SK-N-SH (cell line): ENCODE results near the gene CAMK2D. TPM values are rescaled to one million over a fixed set of nuclear protein-coding genes. Genes with fewer than 3 reads are reported as not detected.

Source experiments
- CTCF ChIA-PET: fragments of 300-600, 350-600 bp; formaldehyde crosslinking; extraction: SDS; loops from one replicate; lab custom pipeline; 2021; lab: Yijun Ruan, JAX
- POLR2A ChIA-PET: fragments of 350-600 bp; sonication (Branson Sonifier 250); formaldehyde crosslinking; extraction: SDS; loops from one replicate; lab custom pipeline; 2020; ENCODE audit warnings: antibody characterized with exemption, inconsistent platforms; lab: Yijun Ruan, JAX
- DNase-seq: peaks from one replicate; pipeline ENCODE4 v3.0.0; 2012
- H2AFZ ChIP-seq: fragments of 200-600 bp; sonication (generic); 2 replicates; pipeline ENCODE4 v1.8.1; 2016; ENCODE audit warnings: antibody characterized with exemption, mild to moderate bottlenecking, low read depth
- H3F3A ChIP-seq: fragments of 200-600 bp; sonication (generic); replicated peaks from 2 replicates; pipeline ENCODE3; 2016; ENCODE audit warnings: antibody characterized with exemption, mild to moderate bottlenecking; ENCODE audit not compliant: insufficient read depth
- H3K27ac ChIP-seq, 2 experiments: fragments of 200-500 bp in 1 of 2; fragments of 200-600 bp in 1 of 2; sonication (Bioruptor generic) in 1 of 2; sonication (generic), shearing (Covaris generic) in 1 of 2; 2 replicates each; pipeline versions ENCODE4 v1.5.1 to v1.6.1; 2014 to 2016; ENCODE audit warnings: low read depth in 2 of 2, inconsistent platforms in 1 of 2, low read length in 1 of 2, mild to moderate bottlenecking in 1 of 2, mixed read lengths in 1 of 2
- H3K27me3 ChIP-seq: fragments of 200-600 bp; sonication (generic), shearing (Covaris generic); 2 replicates; pipeline ENCODE4 v1.6.1; 2016; ENCODE audit warnings: mixed run types; ENCODE audit not compliant: insufficient read depth
- H3K36me3 ChIP-seq, 2 experiments: fragments of 200-500 bp in 1 of 2; fragments of 200-600 bp in 1 of 2; sonication (Bioruptor generic) in 1 of 2; sonication (generic) in 1 of 2; replicated peaks in 1 of 2; 2 replicates each; pipeline versions ENCODE3 to v1.5.1; 2014 to 2016; ENCODE audit warnings: low read length in 1 of 2, mild to moderate bottlenecking in 1 of 2; ENCODE audit not compliant: insufficient read depth in 2 of 2, control insufficient read depth in 1 of 2
- H3K4me1 ChIP-seq, 2 experiments: fragments of 200-500 bp in 1 of 2; fragments of 200-600 bp in 1 of 2; sonication (Bioruptor generic) in 1 of 2; sonication (generic), shearing (Covaris generic) in 1 of 2; 2 replicates each; pipeline versions ENCODE4 v1.5.1 to v1.6.1; 2014 to 2016; ENCODE audit warnings: low read depth in 1 of 2, low read length in 1 of 2, mixed run types in 1 of 2; ENCODE audit not compliant: insufficient read depth in 2 of 2, control insufficient read depth in 1 of 2
- H3K4me2 ChIP-seq: fragments of 200-600 bp; sonication (generic), shearing (Covaris generic); 2 replicates; pipeline ENCODE4 v1.6.1; 2017; ENCODE audit warnings: mixed run types
- H3K4me3 ChIP-seq, 2 experiments: fragments of 200-500 bp in 1 of 2; fragments of 200-600 bp in 1 of 2; sonication (Bioruptor generic) in 1 of 2; sonication (generic), shearing (Covaris generic) in 1 of 2; 2 replicates each; pipeline versions ENCODE4 v1.5.1 to v1.8.1; 2014 to 2016; ENCODE audit warnings: low read depth in 2 of 2, inconsistent platforms in 1 of 2, low read length in 1 of 2, mild to moderate bottlenecking in 1 of 2, mixed read lengths in 1 of 2, moderate library complexity in 1 of 2
- H3K79me2 ChIP-seq: fragments of 200-600 bp; sonication (generic); 2 replicates; pipeline ENCODE4 v1.8.1; 2017; ENCODE audit warnings: mild to moderate bottlenecking; ENCODE audit not compliant: insufficient read depth
- H3K9ac ChIP-seq: fragments of 200-600 bp; sonication (generic); 2 replicates; pipeline ENCODE4 v1.6.1; 2017; ENCODE audit warnings: mixed run types
- H3K9me2 ChIP-seq: fragments of 200-600 bp; sonication (generic); 2 replicates; pipeline ENCODE4 v1.6.1; 2017; ENCODE audit warnings: mixed run types
- H3K9me3 ChIP-seq: fragments of 200-600 bp; sonication (generic); 2 replicates; pipeline ENCODE4 v1.6.1; 2017; ENCODE audit warnings: mixed run types, mild to moderate bottlenecking, moderate library complexity
- H4K20me1 ChIP-seq: fragments of 200-600 bp; sonication (generic); 2 replicates; pipeline ENCODE4 v1.6.1; 2017; ENCODE audit warnings: mild to moderate bottlenecking, mixed run types; ENCODE audit not compliant: insufficient read depth
- GABPA ChIP-seq: IDR thresholded peaks from 2 replicates; pipeline ENCODE4 v1.4.0; 2012; ENCODE audit warnings: low read depth, mild to moderate bottlenecking
- GATA2 ChIP-seq: sonication (generic); formaldehyde crosslinking; IDR thresholded peaks from 2 replicates; pipeline ENCODE4 v1.5.0; 2020; ENCODE audit warnings: mild to moderate bottlenecking, missing genetic modification reagents
- JUND ChIP-seq: IDR thresholded peaks from 2 replicates; pipeline ENCODE4 v1.4.0; 2012
- NRF1 ChIP-seq: IDR thresholded peaks from 2 replicates; pipeline ENCODE4 v1.6.1; 2012; ENCODE audit warnings: low read depth, mild to moderate bottlenecking, low read length
- RCOR1 ChIP-seq: fragments of 150-350 bp; IDR thresholded peaks from 2 replicates; pipeline ENCODE4 v1.6.1; 2017; ENCODE audit warnings: antibody characterized with exemption, low read length
- SIN3A ChIP-seq: IDR thresholded peaks from 2 replicates; pipeline ENCODE4 v1.6.1; 2012; ENCODE audit warnings: low read depth, mild to moderate bottlenecking, low read length, moderate library complexity, borderline replicate concordance
- TAF1 ChIP-seq: IDR thresholded peaks from 2 replicates; pipeline ENCODE4 v1.6.1; 2012; ENCODE audit warnings: low read depth, mild to moderate bottlenecking, low read length, moderate library complexity, borderline replicate concordance
- WGBS: methylation state at CpG from one replicate; pipeline ENCODE4 v1.1.6; 2017; ENCODE audit warnings: low lambda C conversion rate; 5-methylcytosine and 5-hydroxymethylcytosine counted together
- polyA plus RNA-seq, 3 experiments: library from polyadenylated mRNA; depleted of rRNA; stranded (reverse); fragments of >200 nt; gene quantifications; 2 replicates each; pipeline ENCODE4 v1.2.3, GENCODE V29; 2012
- TF ChIP-seq, protein P1 (sequence below): IDR thresholded peaks from 2 replicates; pipeline ENCODE4 v1.6.1; 2012; ENCODE audit warnings: mild to moderate bottlenecking, low read depth, low read length, moderate library complexity
- TF ChIP-seq, protein P2 (sequence below): IDR thresholded peaks from 2 replicates; pipeline ENCODE4 v1.4.0; 2012; ENCODE audit warnings: low read depth, borderline replicate concordance
- TF ChIP-seq, protein P3 (sequence below): fragments of 200-600 bp; sonication (generic); IDR thresholded peaks from 2 replicates; pipeline ENCODE4 v1.6.1; 2017; ENCODE audit warnings: antibody characterized with exemption, mild to moderate bottlenecking, moderate library complexity

The CAMK2D gene
- polyA plus RNA-seq, 1 of the 3 experiments (the other 2 are of a cell fraction): 17.0 TPM

DNA sequence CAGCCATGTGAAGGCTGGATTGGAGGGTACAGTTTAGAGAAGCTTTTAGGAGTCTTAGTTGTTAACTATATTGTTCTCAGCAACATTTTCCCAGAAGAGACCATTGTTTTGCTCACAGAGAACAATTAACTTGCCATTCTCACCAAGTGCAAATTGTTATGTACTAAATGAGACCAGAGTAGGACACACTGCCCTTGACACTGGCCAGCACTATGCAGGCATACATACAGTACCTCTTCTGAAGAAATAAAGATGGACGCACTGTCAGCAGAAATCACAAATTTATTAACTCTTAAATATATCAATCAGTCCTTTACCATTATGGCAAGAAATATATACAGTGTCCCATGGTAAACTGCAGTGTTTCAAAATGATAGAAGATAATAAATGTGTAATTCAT, 309.4 kb downstream of the CAMK2D start:
- Histone ChIP-seq H3K9me3 (no peaks in the 10 kb centered on the region), H3K79me2 (no peaks in the 10 kb centered on the region), H3K4me2 (no peak overlapping the region), H3F3A (peaks cover 9% of the 10 kb centered on the region), H3K4me3 (no peak overlapping the region), H2AFZ (no peak overlapping the region), H3K9ac (no peak overlapping the region), H4K20me1 (no peaks in the 10 kb centered on the region), H3K27me3 (no peaks in the 10 kb centered on the region), H3K9me2 (no peaks in the 10 kb centered on the region), H3K27ac (no peak overlapping the region), H3K36me3 (peaks cover 31 to 46% of the 10 kb centered on the region in 2 experiments), H3K4me1 (peaks cover 0 to 15% of the 10 kb centered on the region in 2 experiments; a peak in 1 of 4 replicates)
- no peak for TF ChIP-seq RCOR1
- no peak for TF ChIP-seq GATA2 (CRISPR knock-in tag)
- TF ChIP-seq, protein P1, sequence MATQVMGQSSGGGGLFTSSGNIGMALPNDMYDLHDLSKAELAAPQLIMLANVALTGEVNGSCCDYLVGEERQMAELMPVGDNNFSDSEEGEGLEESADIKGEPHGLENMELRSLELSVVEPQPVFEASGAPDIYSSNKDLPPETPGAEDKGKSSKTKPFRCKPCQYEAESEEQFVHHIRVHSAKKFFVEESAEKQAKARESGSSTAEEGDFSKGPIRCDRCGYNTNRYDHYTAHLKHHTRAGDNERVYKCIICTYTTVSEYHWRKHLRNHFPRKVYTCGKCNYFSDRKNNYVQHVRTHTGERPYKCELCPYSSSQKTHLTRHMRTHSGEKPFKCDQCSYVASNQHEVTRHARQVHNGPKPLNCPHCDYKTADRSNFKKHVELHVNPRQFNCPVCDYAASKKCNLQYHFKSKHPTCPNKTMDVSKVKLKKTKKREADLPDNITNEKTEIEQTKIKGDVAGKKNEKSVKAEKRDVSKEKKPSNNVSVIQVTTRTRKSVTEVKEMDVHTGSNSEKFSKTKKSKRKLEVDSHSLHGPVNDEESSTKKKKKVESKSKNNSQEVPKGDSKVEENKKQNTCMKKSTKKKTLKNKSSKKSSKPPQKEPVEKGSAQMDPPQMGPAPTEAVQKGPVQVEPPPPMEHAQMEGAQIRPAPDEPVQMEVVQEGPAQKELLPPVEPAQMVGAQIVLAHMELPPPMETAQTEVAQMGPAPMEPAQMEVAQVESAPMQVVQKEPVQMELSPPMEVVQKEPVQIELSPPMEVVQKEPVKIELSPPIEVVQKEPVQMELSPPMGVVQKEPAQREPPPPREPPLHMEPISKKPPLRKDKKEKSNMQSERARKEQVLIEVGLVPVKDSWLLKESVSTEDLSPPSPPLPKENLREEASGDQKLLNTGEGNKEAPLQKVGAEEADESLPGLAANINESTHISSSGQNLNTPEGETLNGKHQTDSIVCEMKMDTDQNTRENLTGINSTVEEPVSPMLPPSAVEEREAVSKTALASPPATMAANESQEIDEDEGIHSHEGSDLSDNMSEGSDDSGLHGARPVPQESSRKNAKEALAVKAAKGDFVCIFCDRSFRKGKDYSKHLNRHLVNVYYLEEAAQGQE: no peak
- TF ChIP-seq NRF1: no peak
- TF ChIP-seq SIN3A: no peak
- TF ChIP-seq, protein P2, sequence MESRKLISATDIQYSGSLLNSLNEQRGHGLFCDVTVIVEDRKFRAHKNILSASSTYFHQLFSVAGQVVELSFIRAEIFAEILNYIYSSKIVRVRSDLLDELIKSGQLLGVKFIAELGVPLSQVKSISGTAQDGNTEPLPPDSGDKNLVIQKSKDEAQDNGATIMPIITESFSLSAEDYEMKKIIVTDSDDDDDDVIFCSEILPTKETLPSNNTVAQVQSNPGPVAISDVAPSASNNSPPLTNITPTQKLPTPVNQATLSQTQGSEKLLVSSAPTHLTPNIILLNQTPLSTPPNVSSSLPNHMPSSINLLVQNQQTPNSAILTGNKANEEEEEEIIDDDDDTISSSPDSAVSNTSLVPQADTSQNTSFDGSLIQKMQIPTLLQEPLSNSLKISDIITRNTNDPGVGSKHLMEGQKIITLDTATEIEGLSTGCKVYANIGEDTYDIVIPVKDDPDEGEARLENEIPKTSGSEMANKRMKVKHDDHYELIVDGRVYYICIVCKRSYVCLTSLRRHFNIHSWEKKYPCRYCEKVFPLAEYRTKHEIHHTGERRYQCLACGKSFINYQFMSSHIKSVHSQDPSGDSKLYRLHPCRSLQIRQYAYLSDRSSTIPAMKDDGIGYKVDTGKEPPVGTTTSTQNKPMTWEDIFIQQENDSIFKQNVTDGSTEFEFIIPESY: no peak
- no peak for TF ChIP-seq TAF1
- TF ChIP-seq, protein P3, sequence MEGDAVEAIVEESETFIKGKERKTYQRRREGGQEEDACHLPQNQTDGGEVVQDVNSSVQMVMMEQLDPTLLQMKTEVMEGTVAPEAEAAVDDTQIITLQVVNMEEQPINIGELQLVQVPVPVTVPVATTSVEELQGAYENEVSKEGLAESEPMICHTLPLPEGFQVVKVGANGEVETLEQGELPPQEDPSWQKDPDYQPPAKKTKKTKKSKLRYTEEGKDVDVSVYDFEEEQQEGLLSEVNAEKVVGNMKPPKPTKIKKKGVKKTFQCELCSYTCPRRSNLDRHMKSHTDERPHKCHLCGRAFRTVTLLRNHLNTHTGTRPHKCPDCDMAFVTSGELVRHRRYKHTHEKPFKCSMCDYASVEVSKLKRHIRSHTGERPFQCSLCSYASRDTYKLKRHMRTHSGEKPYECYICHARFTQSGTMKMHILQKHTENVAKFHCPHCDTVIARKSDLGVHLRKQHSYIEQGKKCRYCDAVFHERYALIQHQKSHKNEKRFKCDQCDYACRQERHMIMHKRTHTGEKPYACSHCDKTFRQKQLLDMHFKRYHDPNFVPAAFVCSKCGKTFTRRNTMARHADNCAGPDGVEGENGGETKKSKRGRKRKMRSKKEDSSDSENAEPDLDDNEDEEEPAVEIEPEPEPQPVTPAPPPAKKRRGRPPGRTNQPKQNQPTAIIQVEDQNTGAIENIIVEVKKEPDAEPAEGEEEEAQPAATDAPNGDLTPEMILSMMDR: no peak
- TF ChIP-seq GABPA: no peak
- no peak for TF ChIP-seq JUND
- ChIA-PET POLR2A (no interaction called here), CTCF (no interaction called here)
- WGBS: 100% methylated on average over 1 of the region's 1 CpG
- no peak for DNase-seq
